Measurements from ENCODE around the gene DAP. TPM values are rescaled to one million over a fixed set of nuclear protein-coding genes. Genes with fewer than 3 reads are reported as not detected.

Gene DAP
- total RNA-seq, 1 experiment from 2014 or later: 77.6 TPM

DNA sequence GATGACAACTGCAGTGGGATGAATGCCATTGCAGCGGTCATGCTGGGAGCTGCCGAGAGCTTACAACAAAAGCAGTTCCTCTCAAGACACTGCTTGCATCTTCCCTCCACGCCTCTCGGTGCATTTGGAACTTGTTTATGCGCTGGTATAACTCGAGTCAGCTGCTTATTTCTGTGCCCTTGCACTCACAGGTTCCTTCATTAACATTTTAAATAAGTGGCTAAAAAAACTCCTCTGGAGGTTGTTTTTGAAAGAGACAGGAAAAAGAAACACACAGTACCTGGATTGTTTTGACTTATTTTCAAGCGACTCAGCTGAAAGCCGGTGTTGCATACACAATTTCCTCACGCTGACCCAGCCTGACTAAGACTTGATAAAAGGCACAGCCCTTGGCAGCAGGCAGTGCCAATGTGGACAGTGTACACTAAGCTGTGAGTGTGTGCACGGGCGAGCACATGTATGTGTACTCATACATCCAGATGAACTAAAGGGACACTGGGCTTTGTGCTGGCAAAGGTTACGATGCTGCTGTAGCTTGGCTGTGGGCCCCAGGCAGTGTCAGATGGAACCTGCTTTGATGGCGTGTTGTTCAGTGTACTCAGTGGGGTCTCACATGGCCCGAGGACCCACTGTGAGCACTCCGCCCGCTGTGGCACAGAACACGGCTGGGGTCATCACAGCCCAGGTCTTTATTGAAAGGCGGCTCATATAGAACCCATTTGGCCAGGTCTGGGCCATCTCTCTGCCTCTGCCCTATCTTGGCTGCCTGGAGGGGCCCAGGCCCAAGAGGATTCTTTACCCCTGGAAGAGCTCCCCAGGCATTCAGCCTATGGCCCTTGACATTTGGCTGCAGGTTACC is 104.8 kb downstream of the DAP start:
- Histone ChIP-seq H3K36me3 (ENCODE audit: control insufficient read depth, insufficient read depth, low read length) (no peaks in the 10 kb centered on the region), H3K9me3 (no peaks in the 10 kb centered on the region), H3K27me3 (replicated peaks; ENCODE audit: control insufficient read depth, insufficient read depth, low read length) (no peaks in the 10 kb centered on the region), H3K4me3 (ENCODE audit: low read depth, low read length) (no peak overlapping the region), H3K4me1 (no peaks in the 10 kb centered on the region)
- CTCF ChIA-PET: no interaction called here
- Mint-ChIP-seq H3K27me3 (ENCODE audit: insufficient read depth, unreplicated experiment) (no peaks in the 10 kb centered on the region), H3K27ac (ENCODE audit: unreplicated experiment) (no peak overlapping the region), H3K9me3 (ENCODE audit: unreplicated experiment) (no peaks in the 10 kb centered on the region), H3K4me3 (ENCODE audit: unreplicated experiment) (no peak overlapping the region), H3K4me1 (ENCODE audit: low read depth, unreplicated experiment) (no peaks in the 10 kb centered on the region), H3K36me3 (ENCODE audit: insufficient read depth, unreplicated experiment) (no peaks in the 10 kb centered on the region)
- POLR2A ChIA-PET: no interaction called here
- no peak for DNase-seq
- TF ChIP-seq, protein P1, sequence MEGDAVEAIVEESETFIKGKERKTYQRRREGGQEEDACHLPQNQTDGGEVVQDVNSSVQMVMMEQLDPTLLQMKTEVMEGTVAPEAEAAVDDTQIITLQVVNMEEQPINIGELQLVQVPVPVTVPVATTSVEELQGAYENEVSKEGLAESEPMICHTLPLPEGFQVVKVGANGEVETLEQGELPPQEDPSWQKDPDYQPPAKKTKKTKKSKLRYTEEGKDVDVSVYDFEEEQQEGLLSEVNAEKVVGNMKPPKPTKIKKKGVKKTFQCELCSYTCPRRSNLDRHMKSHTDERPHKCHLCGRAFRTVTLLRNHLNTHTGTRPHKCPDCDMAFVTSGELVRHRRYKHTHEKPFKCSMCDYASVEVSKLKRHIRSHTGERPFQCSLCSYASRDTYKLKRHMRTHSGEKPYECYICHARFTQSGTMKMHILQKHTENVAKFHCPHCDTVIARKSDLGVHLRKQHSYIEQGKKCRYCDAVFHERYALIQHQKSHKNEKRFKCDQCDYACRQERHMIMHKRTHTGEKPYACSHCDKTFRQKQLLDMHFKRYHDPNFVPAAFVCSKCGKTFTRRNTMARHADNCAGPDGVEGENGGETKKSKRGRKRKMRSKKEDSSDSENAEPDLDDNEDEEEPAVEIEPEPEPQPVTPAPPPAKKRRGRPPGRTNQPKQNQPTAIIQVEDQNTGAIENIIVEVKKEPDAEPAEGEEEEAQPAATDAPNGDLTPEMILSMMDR (IDR thresholded peaks at IDR 0.05; ENCODE audit: insufficient read depth in 1 of 2, low read depth in 1 of 2, low read length in 1 of 2, severe bottlenecking in 1 of 2, unreplicated experiment in 1 of 2): no peak
- intact Hi-C loops (cut with micrococcal nuclease; ENCODE audit: unreplicated experiment): no loop called here
- no TSS peak for BruUV-seq (replicated peaks)

- no peaks in the 10 kb centered on the region for H3K36me3 ChIP-seq (ENCODE audit: control insufficient read depth, insufficient read depth, low read length)
- no TSS peak for BruUV-seq (replicated peaks)
- Mint-ChIP-seq H3K4me1 (ENCODE audit: low read depth, unreplicated experiment) (no peaks in the 10 kb centered on the region), H3K36me3 (ENCODE audit: insufficient read depth, unreplicated experiment) (peaks cover 8% of the 10 kb centered on the region), H3K27me3 (ENCODE audit: insufficient read depth, unreplicated experiment) (no peaks in the 10 kb centered on the region), H3K27ac (ENCODE audit: unreplicated experiment) (no peak overlapping the region), H3K9me3 (ENCODE audit: unreplicated experiment) (no peaks in the 10 kb centered on the region), H3K4me3 (ENCODE audit: unreplicated experiment) (no peak overlapping the region)
- no peaks in the 10 kb centered on the region for H3K9me3 ChIP-seq
- CTCF ChIA-PET: no interaction called here
- intact Hi-C loops (cut with micrococcal nuclease; ENCODE audit: unreplicated experiment): no loop called here
- no peaks in the 10 kb centered on the region for H3K27me3 ChIP-seq (replicated peaks; ENCODE audit: control insufficient read depth, insufficient read depth, low read length)
- H3K4me3 ChIP-seq (ENCODE audit: low read depth, low read length): no peak overlapping the region
- POLR2A ChIA-PET: no interaction called here
- TF ChIP-seq, protein P1 (IDR thresholded peaks at IDR 0.05; ENCODE audit: insufficient read depth in 1 of 2, low read depth in 1 of 2, low read length in 1 of 2, severe bottlenecking in 1 of 2, unreplicated experiment in 1 of 2): no peak
- DNase-seq: peak in 1 of 2 experiments; percentile 17
- no peaks in the 10 kb centered on the region for H3K4me1 ChIP-seq
Measured at GRCh38 chr5:10655161-10655971, 105.7 kb downstream of the DAP start.

- peak in 1 of 2 experiments; percentile 6 for DNase-seq
- H3K27me3 Mint-ChIP-seq (ENCODE audit: insufficient read depth, unreplicated experiment): no peaks in the 10 kb centered on the region
- no peak overlapping the region for H3K27ac Mint-ChIP-seq (ENCODE audit: unreplicated experiment)
- POLR2A ChIA-PET: no interaction called here
- intact Hi-C loops (cut with micrococcal nuclease; ENCODE audit: unreplicated experiment): no loop called here
- CTCF ChIA-PET: no interaction called here
- Histone ChIP-seq H3K4me1 (no peaks in the 10 kb centered on the region), H3K9me3 (no peaks in the 10 kb centered on the region), H3K27me3 (replicated peaks; ENCODE audit: control insufficient read depth, insufficient read depth, low read length) (no peaks in the 10 kb centered on the region), H3K4me3 (ENCODE audit: low read depth, low read length) (no peak overlapping the region), H3K36me3 (ENCODE audit: control insufficient read depth, insufficient read depth, low read length) (no peaks in the 10 kb centered on the region)
- no peak overlapping the region for H3K4me3 Mint-ChIP-seq (ENCODE audit: unreplicated experiment)
- H3K36me3 Mint-ChIP-seq (ENCODE audit: insufficient read depth, unreplicated experiment): peaks cover 15% of the 10 kb centered on the region
- no peaks in the 10 kb centered on the region for H3K9me3 Mint-ChIP-seq (ENCODE audit: unreplicated experiment)
- no peaks in the 10 kb centered on the region for H3K4me1 Mint-ChIP-seq (ENCODE audit: low read depth, unreplicated experiment)
- TF ChIP-seq, protein P1 (IDR thresholded peaks at IDR 0.05; ENCODE audit: insufficient read depth in 1 of 2, low read depth in 1 of 2, low read length in 1 of 2, severe bottlenecking in 1 of 2, unreplicated experiment in 1 of 2): no peak
- BruUV-seq (replicated peaks): no TSS peak
Measured at GRCh38 chr5:10654566-10654965, 106.5 kb downstream of the DAP start.

Data from Caco-2 (cell line).